ENCODE measurements around the gene LRRC63.
A peak's percentile ranks its signal among the peaks of the same experiment; 100 is the strongest.
"Not testable (repeated sequence)": the region's sequence is repeated elsewhere in the genome, so short reads cannot be mapped to it uniquely, and the experiment has no call there.

LRRC63 gene, protein sequence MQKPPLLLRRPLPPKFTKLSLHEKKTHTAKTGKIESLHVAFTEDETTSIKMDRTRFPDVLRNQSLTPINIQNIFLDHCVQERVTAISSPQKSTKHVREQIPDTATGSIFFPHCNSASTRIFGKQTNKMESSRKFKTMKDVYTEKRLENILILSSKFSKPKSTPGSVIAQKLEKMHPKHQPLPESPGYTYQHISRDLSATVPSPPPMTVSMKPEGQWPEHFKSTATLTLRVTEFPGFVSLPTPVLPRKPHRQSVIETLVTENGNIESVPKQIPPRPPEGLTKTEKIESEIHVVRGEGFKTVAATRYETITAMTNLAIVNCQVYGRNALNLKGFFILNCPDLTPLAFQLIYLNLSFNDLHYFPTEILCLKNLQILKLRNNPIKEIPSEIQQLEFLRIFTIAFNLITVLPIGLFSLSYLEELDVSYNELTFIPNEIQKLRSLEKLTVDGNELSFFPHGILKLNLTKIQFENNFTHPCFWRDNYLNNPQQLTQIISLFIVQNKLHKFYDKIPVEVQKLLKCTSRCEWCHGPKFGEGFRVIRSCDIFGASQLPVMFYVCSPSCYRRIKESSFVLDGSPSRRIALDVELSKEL

DNA sequence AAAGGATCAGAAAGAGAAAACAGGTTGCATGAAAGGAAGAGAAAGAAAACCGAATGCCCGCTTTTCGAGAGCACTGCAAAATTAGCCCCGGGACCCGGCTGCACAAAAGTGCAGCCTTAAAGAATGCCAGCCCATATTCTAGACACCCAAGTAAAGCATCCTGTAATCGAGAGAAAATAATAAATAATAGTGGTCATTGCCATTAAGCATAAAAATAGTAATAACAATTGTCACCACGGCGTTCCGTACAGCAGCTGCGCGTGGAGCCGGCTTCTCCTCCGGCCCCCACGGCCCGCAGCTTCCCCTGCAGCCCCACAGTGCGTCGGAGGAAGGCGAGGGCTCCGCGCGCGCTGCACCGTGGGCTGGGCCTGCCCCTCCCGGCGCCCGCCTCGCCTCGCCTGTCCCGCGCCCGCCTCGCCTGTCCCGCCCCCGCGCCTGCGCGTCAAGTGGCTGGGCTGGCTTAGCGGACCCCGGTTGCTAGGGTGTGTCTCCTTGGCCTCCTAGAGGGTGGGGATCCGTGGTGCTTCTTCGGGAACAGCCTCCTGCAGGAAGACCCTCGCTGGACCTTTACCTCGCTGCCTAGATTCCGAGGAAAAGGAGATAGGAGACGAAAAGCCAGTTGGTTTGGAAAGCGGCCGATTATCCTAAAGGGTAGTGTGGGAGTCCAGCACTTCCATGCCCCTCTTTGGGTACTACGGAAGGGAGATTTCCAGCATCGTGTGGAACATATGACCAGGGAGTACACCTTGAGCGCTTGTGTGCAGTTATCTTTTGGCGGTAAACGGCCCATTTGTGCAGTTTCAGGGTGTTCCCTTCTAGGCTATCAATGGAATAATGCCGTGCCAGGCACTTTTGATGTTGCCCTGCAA, at the start of gene LRRC63:
TSS of gene LRRC63 (plus strand) at position 446 of the 869 bp plus-strand sequence. CDS start 1,107 bp downstream, outside the sequence.
- peak; percentile 6 for DNase-seq (ENCODE audit: low read depth, low spot score)
- H3K27me3 ChIP-seq (ENCODE audit: insufficient read depth, insufficient read length), result peaks cover 21% of the 10 kb centered on the region
- H3K36me3 ChIP-seq (ENCODE audit: insufficient read depth, insufficient read length, low read length), result no peaks in the 10 kb centered on the region
- H3K4me3 ChIP-seq (ENCODE audit: insufficient read length, low read depth), result peak within 1 kb of the TSS; percentile 43
- H3K9me3 ChIP-seq (ENCODE audit: insufficient read depth, low read length), result no peaks in the 10 kb centered on the region
- TF ChIP-seq YY1 (IDR thresholded peaks at IDR 0.05; ENCODE audit: insufficient read depth, insufficient read length) (no peak), ZNF274 (IDR thresholded peaks at IDR 0.05; ENCODE audit: low read depth, low read length) (no peak), SUZ12 (IDR thresholded peaks at IDR 0.05; ENCODE audit: extremely low read depth, insufficient read depth, insufficient read length) (no peak)
- H3K4me1 ChIP-seq (ENCODE audit: insufficient read depth, insufficient read length), result no peaks in the 10 kb centered on the region
- peak within 1 kb of the TSS; percentile 56 for H3K9ac ChIP-seq (ENCODE audit: insufficient read length, low read depth)

DNA sequence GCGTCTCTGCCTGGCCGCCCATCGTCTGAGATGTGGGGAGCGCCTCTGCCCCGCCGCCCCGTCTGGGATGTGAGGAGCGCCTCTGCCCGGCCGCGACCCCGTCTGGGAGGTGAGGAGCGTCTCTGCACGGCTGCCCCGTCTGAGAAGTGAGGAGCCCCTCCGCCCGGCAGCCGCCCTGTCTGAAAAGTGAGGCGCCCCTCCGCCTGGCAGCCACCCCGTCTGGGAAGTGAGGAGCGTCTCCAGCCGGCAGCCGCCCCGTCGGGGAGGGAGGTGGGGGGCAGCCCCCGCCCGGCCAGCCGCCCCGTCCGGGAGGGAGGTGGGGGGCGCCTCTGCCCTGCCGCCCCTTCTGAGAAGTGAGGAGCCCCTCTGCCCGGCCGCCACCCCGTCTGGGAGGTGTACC, 49.0 kb upstream of the LRRC63 start:
- not testable (repeated sequence) for H3K4me1 ChIP-seq (ENCODE audit: insufficient read depth, insufficient read length); H3K27me3 ChIP-seq (ENCODE audit: insufficient read depth, insufficient read length); H3K9ac ChIP-seq (ENCODE audit: insufficient read length, low read depth); H3K4me3 ChIP-seq (ENCODE audit: insufficient read length, low read depth); H3K36me3 ChIP-seq (ENCODE audit: insufficient read depth, insufficient read length, low read length); DNase-seq (ENCODE audit: low read depth, low spot score)
- peaks cover 11% of the 10 kb centered on the region for H3K9me3 ChIP-seq (ENCODE audit: insufficient read depth, low read length)

DNA sequence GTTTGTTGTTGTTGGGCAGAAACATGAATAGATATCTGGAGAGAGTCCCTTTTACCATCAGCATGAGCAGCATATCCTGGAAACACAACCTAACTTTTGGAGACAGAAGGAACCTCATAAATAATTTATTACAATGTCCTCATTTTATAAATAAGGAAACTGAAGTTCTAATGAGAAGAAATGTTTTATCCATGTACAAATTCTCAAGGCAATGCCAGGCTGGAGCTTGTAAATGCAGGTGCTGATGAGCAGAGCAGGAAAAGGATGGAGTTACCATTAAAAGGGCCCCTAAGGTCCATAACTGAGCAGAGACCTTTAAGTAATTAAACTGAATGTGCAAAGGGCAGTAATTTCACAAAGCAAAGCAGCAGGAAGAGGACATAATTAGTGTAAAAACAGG, 47.1 kb upstream of the LRRC63 start:
- peaks cover 11% of the 10 kb centered on the region for H3K9me3 ChIP-seq (ENCODE audit: insufficient read depth, low read length)
- no peaks in the 10 kb centered on the region for H3K4me1 ChIP-seq (ENCODE audit: insufficient read depth, insufficient read length)
- H3K9ac ChIP-seq (ENCODE audit: insufficient read length, low read depth), result no peak overlapping the region
- H3K27me3 ChIP-seq (ENCODE audit: insufficient read depth, insufficient read length), result no peaks in the 10 kb centered on the region
- TF ChIP-seq SUZ12 (IDR thresholded peaks at IDR 0.05; ENCODE audit: extremely low read depth, insufficient read depth, insufficient read length) (no peak), YY1 (IDR thresholded peaks at IDR 0.05; ENCODE audit: insufficient read depth, insufficient read length) (no peak), ZNF274 (IDR thresholded peaks at IDR 0.05; ENCODE audit: low read depth, low read length) (no peak)
- no peak overlapping the region for H3K4me3 ChIP-seq (ENCODE audit: insufficient read length, low read depth)
- no peaks in the 10 kb centered on the region for H3K36me3 ChIP-seq (ENCODE audit: insufficient read depth, insufficient read length, low read length)
- DNase-seq (ENCODE audit: low read depth, low spot score), result no peak

DNA sequence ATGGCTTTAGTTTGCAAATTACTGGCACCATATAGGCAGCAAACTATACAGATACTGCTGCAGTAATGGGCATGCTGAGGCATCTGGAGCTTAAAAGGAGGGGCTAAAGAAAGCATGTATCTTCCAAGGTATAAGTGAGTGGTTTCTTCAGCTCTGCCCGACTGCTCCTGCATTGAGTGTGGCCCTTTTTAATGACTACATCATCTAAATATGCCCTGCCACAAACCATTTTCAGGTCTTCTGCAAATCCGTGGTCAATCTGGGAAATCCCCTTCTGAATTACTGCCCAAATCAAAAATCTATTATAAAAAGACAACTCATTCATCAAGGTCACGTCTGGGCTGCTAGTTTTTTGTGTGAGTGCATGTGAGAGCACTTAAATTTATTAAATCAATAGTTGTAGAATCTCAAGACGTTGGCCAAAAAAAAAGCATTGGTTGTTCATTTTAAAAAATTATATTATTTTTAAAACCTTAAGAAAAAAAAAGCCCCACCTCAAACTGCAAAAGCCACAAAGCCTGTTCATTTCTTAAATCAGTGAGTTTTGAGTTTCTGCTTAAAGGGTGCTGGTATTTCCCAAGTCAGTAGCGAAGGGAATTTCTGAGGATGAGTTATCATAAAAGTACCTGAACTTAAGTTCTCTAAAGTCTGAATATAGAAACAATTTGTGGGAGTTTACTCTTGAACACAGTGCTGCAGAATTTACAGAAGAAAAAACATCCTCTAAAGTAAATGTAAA, 46.1 kb upstream of the LRRC63 start:
- Histone ChIP-seq H3K4me3 (ENCODE audit: insufficient read length, low read depth) (no peak overlapping the region), H3K36me3 (ENCODE audit: insufficient read depth, insufficient read length, low read length) (no peaks in the 10 kb centered on the region), H3K9ac (ENCODE audit: insufficient read length, low read depth) (no peak overlapping the region), H3K27me3 (ENCODE audit: insufficient read depth, insufficient read length) (no peaks in the 10 kb centered on the region), H3K9me3 (ENCODE audit: insufficient read depth, low read length) (peaks cover 6% of the 10 kb centered on the region), H3K4me1 (ENCODE audit: insufficient read depth, insufficient read length) (no peaks in the 10 kb centered on the region)
- no peak for TF ChIP-seq ZNF274 (IDR thresholded peaks at IDR 0.05; ENCODE audit: low read depth, low read length)
- TF ChIP-seq SUZ12 (IDR thresholded peaks at IDR 0.05; ENCODE audit: extremely low read depth, insufficient read depth, insufficient read length), result no peak
- no peak for TF ChIP-seq YY1 (IDR thresholded peaks at IDR 0.05; ENCODE audit: insufficient read depth, insufficient read length)
- no peak for DNase-seq (ENCODE audit: low read depth, low spot score)

DNA sequence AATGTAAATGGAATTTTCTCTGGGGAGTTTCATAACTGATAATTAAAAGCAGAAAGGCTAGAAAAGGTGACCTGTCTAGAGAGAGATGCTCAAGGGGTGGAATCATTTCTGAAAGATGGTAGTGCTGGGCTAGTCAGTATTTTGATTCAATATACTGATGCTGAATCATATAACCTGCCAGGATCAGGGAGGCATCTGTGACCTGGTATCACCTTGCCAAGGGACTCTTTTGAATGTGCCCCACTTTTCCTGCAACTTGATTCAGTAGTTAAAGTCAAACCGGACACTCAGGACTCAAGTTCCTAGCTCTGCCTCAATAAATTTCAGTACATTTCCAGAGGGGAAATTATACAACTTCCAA, 45.5 kb upstream of the LRRC63 start:
- Histone ChIP-seq H3K4me1 (ENCODE audit: insufficient read depth, insufficient read length) (no peaks in the 10 kb centered on the region), H3K9ac (ENCODE audit: insufficient read length, low read depth) (no peak overlapping the region), H3K36me3 (ENCODE audit: insufficient read depth, insufficient read length, low read length) (no peaks in the 10 kb centered on the region), H3K4me3 (ENCODE audit: insufficient read length, low read depth) (no peak overlapping the region), H3K9me3 (ENCODE audit: insufficient read depth, low read length) (peaks cover 2% of the 10 kb centered on the region; the same call in 1 of the 2 replicates), H3K27me3 (ENCODE audit: insufficient read depth, insufficient read length) (no peaks in the 10 kb centered on the region)
- no peak for DNase-seq (ENCODE audit: low read depth, low spot score)
- TF ChIP-seq SUZ12 (IDR thresholded peaks at IDR 0.05; ENCODE audit: extremely low read depth, insufficient read depth, insufficient read length) (no peak), YY1 (IDR thresholded peaks at IDR 0.05; ENCODE audit: insufficient read depth, insufficient read length) (no peak), ZNF274 (IDR thresholded peaks at IDR 0.05; ENCODE audit: low read depth, low read length) (no peak)

DNA sequence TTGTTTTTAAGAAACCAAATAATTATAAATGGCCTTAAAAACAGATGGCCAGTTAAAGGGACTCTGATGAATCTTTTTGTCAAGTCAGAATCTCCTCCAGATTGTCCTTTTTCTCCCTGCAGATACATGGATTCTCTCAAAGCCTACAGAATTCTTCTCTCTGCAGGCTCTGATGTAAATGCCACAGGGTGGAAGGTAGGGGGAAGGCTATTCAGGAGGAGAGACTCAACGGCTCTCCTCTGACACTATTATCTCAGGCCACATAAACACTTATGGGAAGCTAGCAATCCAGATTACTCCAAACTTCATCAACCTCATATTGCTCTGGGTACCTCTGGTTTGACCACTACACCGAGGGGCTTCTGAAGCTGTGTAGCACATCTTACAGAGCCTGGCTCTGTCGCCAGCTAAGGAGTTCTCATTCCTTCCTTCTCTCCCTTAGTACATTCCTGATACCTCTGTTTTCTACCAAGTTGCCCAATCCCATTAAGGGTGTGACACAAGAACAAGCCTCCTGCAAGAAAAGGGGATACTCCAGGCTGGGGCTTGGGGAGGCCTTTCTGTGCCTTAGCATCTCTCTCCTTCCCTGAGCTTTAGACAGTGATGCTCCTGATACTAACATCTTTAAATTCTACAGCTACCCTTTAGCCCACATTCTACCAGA, 44.6 kb upstream of the LRRC63 start:
- H3K27me3 ChIP-seq (ENCODE audit: insufficient read depth, insufficient read length), result no peaks in the 10 kb centered on the region
- no peaks in the 10 kb centered on the region for H3K36me3 ChIP-seq (ENCODE audit: insufficient read depth, insufficient read length, low read length)
- no peaks in the 10 kb centered on the region for H3K9me3 ChIP-seq (ENCODE audit: insufficient read depth, low read length)
- peak; percentile 1 for DNase-seq (ENCODE audit: low read depth, low spot score)
- no peak for TF ChIP-seq YY1 (IDR thresholded peaks at IDR 0.05; ENCODE audit: insufficient read depth, insufficient read length)
- no peak for TF ChIP-seq ZNF274 (IDR thresholded peaks at IDR 0.05; ENCODE audit: low read depth, low read length)
- TF ChIP-seq SUZ12 (IDR thresholded peaks at IDR 0.05; ENCODE audit: extremely low read depth, insufficient read depth, insufficient read length), result no peak
- H3K9ac ChIP-seq (ENCODE audit: insufficient read length, low read depth), result no peak overlapping the region
- no peak overlapping the region for H3K4me3 ChIP-seq (ENCODE audit: insufficient read length, low read depth)
- no peaks in the 10 kb centered on the region for H3K4me1 ChIP-seq (ENCODE audit: insufficient read depth, insufficient read length)

Data from NT2/D1 (cell line).